Calu3 (cell line): ENCODE measurements around the gene COL20A1. TPM values are rescaled to one million over a fixed set of nuclear protein-coding genes. Genes with fewer than 3 reads are reported as not detected.

Source experiments
- BruUV-seq: library from RNA; stranded (reverse); fragments of 400-500 nt; replicated peaks from 2 replicates; lab custom pipeline; 2021; lab: Mats Ljungman, UMichigan
- CTCF ChIA-PET: fragments of 300-600 bp; sonication (Branson Sonifier 250); formaldehyde crosslinking; loops from one replicate; lab custom pipeline; 2022; ENCODE audit warnings: antibody characterized with exemption; lab: Charles Lee
- DNase-seq: peaks from one replicate; pipeline ENCODE4 v3.0.0; 2022
- H3K27ac Mint-ChIP-seq: one replicate; pipeline ENCODE4 v1.8.0; 2022; ENCODE audit warnings: mixed read lengths; ENCODE audit not compliant: unreplicated experiment
- H3K27me3 Mint-ChIP-seq: one replicate; pipeline ENCODE4 v1.8.0; 2022; ENCODE audit warnings: mixed read lengths; ENCODE audit not compliant: unreplicated experiment
- H3K36me3 Mint-ChIP-seq: one replicate; pipeline ENCODE4 v1.8.0; 2022; ENCODE audit warnings: mild to moderate bottlenecking, moderate library complexity, mixed read lengths; ENCODE audit not compliant: insufficient read depth, unreplicated experiment
- H3K4me1 Mint-ChIP-seq: one replicate; pipeline ENCODE4 v1.8.0; 2022; ENCODE audit warnings: mild to moderate bottlenecking, low read depth, mixed read lengths; ENCODE audit not compliant: unreplicated experiment
- H3K4me3 Mint-ChIP-seq: one replicate; pipeline ENCODE4 v1.8.0; 2022; ENCODE audit warnings: mild to moderate bottlenecking, low read depth, moderate library complexity, mixed read lengths; ENCODE audit not compliant: unreplicated experiment
- H3K9me3 Mint-ChIP-seq: one replicate; pipeline ENCODE4 v1.8.0; 2022; ENCODE audit warnings: low read depth, mixed read lengths; ENCODE audit not compliant: unreplicated experiment
- CTCF ChIP-seq: fragments of 200-600 bp; IDR thresholded peaks from one replicate; pipeline ENCODE4 v1.8.0; 2022; ENCODE audit warnings: antibody characterized with exemption; ENCODE audit not compliant: unreplicated experiment
- intact Hi-C: fragments of 100-400 bp; cut with micrococcal nuclease; formaldehyde crosslinking; loops from one replicate; pipeline ENCODE4 v1.10.0; 2022; ENCODE audit not compliant: unreplicated experiment
- total RNA-seq: library from RNA; stranded (reverse); gene quantifications from 2 replicates; pipeline ENCODE4 v1.2.3, GENCODE V29; 2022

The COL20A1 gene
- total RNA-seq, 1 experiment from 2014 or later: not detected

- BruUV-seq: no TSS peak
- Mint-ChIP-seq H3K27ac (no peak overlapping the region), H3K4me1 (no peaks in the 10 kb centered on the region), H3K36me3 (no peaks in the 10 kb centered on the region), H3K9me3 (no peaks in the 10 kb centered on the region), H3K27me3 (peaks cover 90% of the 10 kb centered on the region), H3K4me3 (no peak overlapping the region)
- CTCF ChIA-PET: interaction anchor here (0.6 kb wide), 1 partner anchor 178 kb away, joined by 4 read pairs; no protein-coding TSS in a partner anchor
- intact Hi-C loops: no loop called here
- no peak for TF ChIP-seq CTCF
- no peak for DNase-seq
These were observed 71.1 kb downstream of the COL20A1 start for GRCh38 chr20:63363981-63364561.

- no TSS peak for BruUV-seq
- H3K27me3 Mint-ChIP-seq: peaks cover 90% of the 10 kb centered on the region
- intact Hi-C loops: no loop called here
- no peaks in the 10 kb centered on the region for H3K36me3 Mint-ChIP-seq
- no peak for TF ChIP-seq CTCF
- no peaks in the 10 kb centered on the region for H3K9me3 Mint-ChIP-seq
- CTCF ChIA-PET: no interaction called here
- no peak overlapping the region for H3K27ac Mint-ChIP-seq
- no peak overlapping the region for H3K4me3 Mint-ChIP-seq
- H3K4me1 Mint-ChIP-seq: no peaks in the 10 kb centered on the region
- no peak for DNase-seq
These were observed 72.0 kb downstream of the COL20A1 start for GRCh38 chr20:63364801-63365585.

DNA sequence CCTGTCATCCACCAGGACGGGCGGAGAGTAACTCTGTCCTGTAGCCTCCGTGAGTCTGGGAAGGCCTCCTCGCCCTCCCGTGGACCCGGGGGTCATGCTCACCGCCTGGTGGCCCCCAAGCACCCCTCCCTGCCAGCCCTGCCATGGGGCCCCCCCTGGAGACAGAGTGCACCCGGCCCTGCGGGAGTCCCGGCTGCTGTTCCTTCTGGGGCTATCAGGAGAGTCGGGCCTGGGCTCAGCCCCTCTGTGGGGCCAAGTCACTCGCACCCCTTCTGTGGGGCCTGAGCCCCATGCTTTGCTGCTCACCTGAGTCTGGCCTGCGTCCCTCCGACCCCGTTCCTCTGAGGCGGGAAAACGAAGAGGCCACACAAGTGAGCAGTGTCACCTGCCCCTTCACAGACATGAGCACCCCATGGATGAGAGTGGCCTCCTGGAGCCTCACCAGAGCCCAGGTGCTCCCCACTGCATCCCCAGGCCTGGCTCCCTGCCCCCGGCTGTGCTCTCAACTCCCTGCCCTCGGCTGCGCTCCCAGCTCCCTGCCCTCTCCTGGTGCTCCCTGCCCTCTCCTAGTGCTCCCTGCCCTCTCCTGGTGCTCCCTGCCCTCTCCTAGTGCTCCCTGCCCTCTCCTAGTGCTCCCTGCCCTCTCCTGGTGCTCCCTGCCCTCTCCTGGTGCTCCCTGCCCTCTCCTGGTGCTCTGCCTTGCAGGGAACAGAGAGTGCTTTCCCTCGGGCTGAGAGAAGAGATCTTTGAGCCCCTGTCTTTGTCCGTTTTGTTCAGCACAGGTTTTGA is 72.8 kb downstream of the COL20A1 start:
- no peak for TF ChIP-seq CTCF
- no peaks in the 10 kb centered on the region for H3K4me1 Mint-ChIP-seq
- BruUV-seq: no TSS peak
- no peak for DNase-seq
- H3K36me3 Mint-ChIP-seq: no peaks in the 10 kb centered on the region
- H3K9me3 Mint-ChIP-seq: no peaks in the 10 kb centered on the region
- H3K27me3 Mint-ChIP-seq: peaks cover 92% of the 10 kb centered on the region
- no peak overlapping the region for H3K27ac Mint-ChIP-seq
- CTCF ChIA-PET: no interaction called here
- intact Hi-C loops: no loop called here
- no peak overlapping the region for H3K4me3 Mint-ChIP-seq

DNA sequence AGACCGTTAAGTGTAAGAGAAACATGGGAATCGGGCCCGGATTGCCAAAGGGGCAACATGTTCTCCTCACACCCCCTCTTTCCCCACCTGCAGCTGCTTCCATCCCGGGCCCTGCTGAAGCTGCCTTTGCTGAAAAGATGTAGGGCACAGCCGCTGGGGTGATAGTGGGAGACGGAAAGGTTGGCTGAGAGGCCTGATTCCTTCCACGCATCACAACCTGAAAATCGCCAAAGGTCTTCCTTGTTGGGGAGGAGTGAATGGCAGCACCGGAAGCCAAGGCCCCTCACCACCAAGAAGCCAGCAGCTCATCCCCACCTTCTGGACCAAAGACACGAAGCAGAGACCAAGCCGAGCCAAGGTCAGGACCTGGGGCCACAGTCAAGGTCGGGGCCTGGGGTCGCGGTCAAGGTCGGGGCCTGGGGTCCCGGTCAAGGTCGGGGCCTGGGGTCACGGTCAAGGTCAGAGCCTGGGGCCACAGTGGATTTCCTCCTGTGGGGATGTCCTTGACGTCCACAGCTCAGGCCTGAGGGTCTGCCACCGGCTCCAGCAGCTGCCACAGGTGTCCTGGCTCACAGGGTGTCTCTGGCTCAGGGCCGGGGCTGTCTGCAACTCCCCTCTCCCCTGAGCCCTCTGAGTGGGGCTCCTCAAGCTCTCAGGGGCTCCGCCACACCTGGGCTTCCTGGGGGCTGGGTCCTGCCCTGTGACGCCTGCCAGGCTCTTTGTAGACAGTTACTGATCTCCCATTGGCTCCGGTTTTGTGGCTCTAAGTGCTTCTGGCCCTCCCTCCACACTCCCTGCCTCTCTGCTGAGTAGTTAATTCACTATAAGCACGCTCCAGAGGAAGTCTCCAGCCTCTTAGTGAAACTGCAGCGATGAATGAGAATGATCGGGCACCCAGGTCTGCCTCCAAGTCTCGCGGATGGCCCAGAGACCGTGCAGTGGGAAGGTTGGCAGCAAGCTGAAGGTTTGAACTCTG is 73.7 kb downstream of the COL20A1 start:
- BruUV-seq: no TSS peak
- CTCF ChIA-PET: no interaction called here
- no peaks in the 10 kb centered on the region for H3K4me1 Mint-ChIP-seq
- H3K27ac Mint-ChIP-seq: no peak overlapping the region
- no peaks in the 10 kb centered on the region for H3K9me3 Mint-ChIP-seq
- TF ChIP-seq CTCF: no peak
- H3K36me3 Mint-ChIP-seq: no peaks in the 10 kb centered on the region
- no peak for DNase-seq
- H3K27me3 Mint-ChIP-seq: peaks cover 100% of the 10 kb centered on the region
- no peak overlapping the region for H3K4me3 Mint-ChIP-seq
- intact Hi-C loops: no loop called here
